HEK293 (cell line): Measurements from ENCODE around the gene HELQ.
"Not testable (repeated sequence)": the region's sequence is repeated elsewhere in the genome, so short reads cannot be mapped to it uniquely, and the experiment has no call there.

Source experiments
- CTCF ChIA-PET: fragments of 350-600 bp; formaldehyde crosslinking; extraction: SDS; loops from one replicate; lab custom pipeline; 2021; ENCODE audit warnings: antibody characterized with exemption; lab: Yijun Ruan, JAX
- POLR2A ChIA-PET: fragments of 300-600 bp; formaldehyde crosslinking; extraction: SDS; loops from one replicate; lab custom pipeline; 2020; ENCODE audit warnings: antibody characterized with exemption, inconsistent platforms; lab: Yijun Ruan, JAX
- H3K27ac ChIP-seq: fragments of 200-500 bp; sonication (Bioruptor generic); 2 replicates; pipeline ENCODE4 v1.5.1; 2014; ENCODE audit warnings: low read depth, low read length, control low read depth, inconsistent platforms; ENCODE audit errors: extremely low read depth
- H3K36me3 ChIP-seq, 2 experiments: fragments of 200-500 bp in 1 of 2; sonication (Bioruptor generic) in 1 of 2; 1 replicate in 1 of 2; 2 replicates in 1 of 2; pipeline ENCODE4 v1.5.1; 2014 to 2017; ENCODE audit warnings: inconsistent platforms in 2 of 2, low read length in 2 of 2; ENCODE audit not compliant: control insufficient read depth in 2 of 2, insufficient read depth in 1 of 2
- H3K4me1 ChIP-seq: fragments of 200-500 bp; sonication (Bioruptor generic); 2 replicates; pipeline ENCODE4 v1.5.1; 2014; ENCODE audit warnings: mild to moderate bottlenecking, low read length, inconsistent platforms; ENCODE audit not compliant: control insufficient read depth, insufficient read depth
- H3K4me3 ChIP-seq: 2 replicates; pipeline ENCODE4 v1.5.1; 2011; ENCODE audit warnings: low read depth, mild to moderate bottlenecking, control low read depth, low read length, moderate library complexity
- H3K9me3 ChIP-seq: fragments of 200-500 bp; sonication (Bioruptor generic); 2 replicates; pipeline ENCODE4 v1.5.1; 2014; ENCODE audit warnings: low read depth, low read length, inconsistent platforms; ENCODE audit not compliant: control insufficient read depth, insufficient read depth
- AEBP2 ChIP-seq: fragments of 450-650 bp; formaldehyde crosslinking; IDR thresholded peaks from 2 replicates; pipeline ENCODE4 v1.5.1; 2016; ENCODE audit warnings: missing biosample characterization, missing genetic modification characterization, borderline replicate concordance
- PRDM1 ChIP-seq: fragments of 450-650 bp; formaldehyde crosslinking; IDR thresholded peaks from 2 replicates; pipeline ENCODE4; 2016; ENCODE audit warnings: missing biosample characterization, missing genetic modification characterization
- SETDB1 ChIP-seq: IDR thresholded peaks from one replicate; pipeline ENCODE4 v1.6.1; 2017; ENCODE audit warnings: mild to moderate bottlenecking, low read length, moderate library complexity, mixed read lengths; ENCODE audit not compliant: insufficient read length
- TSHZ1 ChIP-seq: fragments of 450-650 bp; formaldehyde crosslinking; IDR thresholded peaks from 2 replicates; pipeline ENCODE4 v1.5.1; 2016; ENCODE audit warnings: missing biosample characterization, missing genetic modification characterization, borderline replicate concordance
- ZNF146 ChIP-seq: fragments of 450-650 bp; formaldehyde crosslinking; IDR thresholded peaks from 2 replicates; pipeline ENCODE4 v1.5.1; 2016; ENCODE audit warnings: missing biosample characterization, missing genetic modification characterization
- ZNF223 ChIP-seq: fragments of 450-650 bp; formaldehyde crosslinking; IDR thresholded peaks from 2 replicates; pipeline ENCODE4 v1.5.1; 2016; ENCODE audit warnings: missing biosample characterization, missing genetic modification characterization
- ZNF311 ChIP-seq: fragments of 450-650 bp; formaldehyde crosslinking; IDR thresholded peaks from 2 replicates; pipeline ENCODE4 v1.5.1; 2017; ENCODE audit warnings: missing biosample characterization, missing genetic modification characterization, borderline replicate concordance
- ZNF362 ChIP-seq: fragments of 450-650 bp; formaldehyde crosslinking; IDR thresholded peaks from 2 replicates; pipeline ENCODE4 v1.5.1; 2016; ENCODE audit warnings: missing biosample characterization, missing genetic modification characterization
- ZNF366 ChIP-seq: fragments of 450-650 bp; formaldehyde crosslinking; conservative IDR thresholded peaks from 2 replicates; pipeline ENCODE4 v1.5.1; 2016; ENCODE audit warnings: missing biosample characterization, missing genetic modification characterization
- ZNF558 ChIP-seq: fragments of 450-650 bp; formaldehyde crosslinking; IDR thresholded peaks from 2 replicates; pipeline ENCODE4 v1.5.1; 2016; ENCODE audit warnings: missing biosample characterization, missing genetic modification characterization
- ZNF654 ChIP-seq: fragments of 450-650 bp; formaldehyde crosslinking; IDR thresholded peaks from 2 replicates; pipeline ENCODE4 v1.5.1; 2016; ENCODE audit warnings: low read depth, missing biosample characterization, missing genetic modification characterization
- ZNF664 ChIP-seq: fragments of 450-650 bp; formaldehyde crosslinking; IDR thresholded peaks from 2 replicates; pipeline ENCODE4 v1.5.1; 2016; ENCODE audit warnings: missing biosample characterization, missing genetic modification characterization
- ZSCAN4 ChIP-seq: fragments of 450-650 bp; formaldehyde crosslinking; IDR thresholded peaks from 2 replicates; pipeline ENCODE4 v1.5.1; 2017; ENCODE audit warnings: missing biosample characterization, missing genetic modification characterization

The HELQ gene

DNA sequence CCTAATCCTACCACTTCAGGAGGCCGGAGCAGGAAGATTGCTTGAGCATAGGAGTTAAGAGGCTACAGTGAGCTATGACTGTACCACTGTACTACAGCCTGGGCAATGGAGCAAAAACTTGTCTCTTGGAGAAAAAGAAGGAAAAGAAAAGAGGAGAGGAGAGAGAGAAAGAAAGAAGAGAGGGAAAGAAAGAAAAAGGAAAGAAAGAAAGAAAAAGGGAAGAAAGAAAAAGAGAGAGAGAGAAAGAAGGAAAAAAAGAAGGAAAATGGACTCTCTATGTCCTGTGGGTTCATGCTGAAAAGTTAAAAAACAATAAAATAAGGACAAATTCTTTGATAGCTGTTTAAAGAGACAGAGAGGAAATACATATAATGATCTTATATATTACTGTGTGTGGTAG lies 42.6 kb upstream of the HELQ start:
- no peak overlapping the region for H3K27ac ChIP-seq
- no peak overlapping the region for H3K4me3 ChIP-seq
- CTCF ChIA-PET: interaction anchor here (0.6 to 1.4 kb wide), 5 partner anchors 9 to 147 kb away, joined by 3 to 8 read pairs (median 4); no protein-coding TSS in a partner anchor
- TF ChIP-seq AEBP2 (tag by site-specific recombination): no peak
- TF ChIP-seq ZNF366: peak; percentile 73
- TF ChIP-seq, all 188 proteins: peak for 1
- POLR2A ChIA-PET: no interaction called here
- Histone ChIP-seq H3K9me3 (no peaks in the 10 kb centered on the region), H3K36me3 (no peaks in the 10 kb centered on the region), H3K4me1 (no peaks in the 10 kb centered on the region)

GRCh38 chr4:83496085-83496917 lies 40.7 kb upstream of the HELQ start:
- H3K4me3 ChIP-seq, POLR2A ChIA-PET, CTCF ChIA-PET, H3K27ac ChIP-seq, H3K9me3 ChIP-seq, H3K36me3 ChIP-seq, H3K4me1 ChIP-seq: not testable (repeated sequence)

GRCh38 chr4:83490876-83491450 lies 35.3 kb upstream of the HELQ start:
- H3K27ac ChIP-seq: no peak overlapping the region
- no peaks in the 10 kb centered on the region for H3K9me3 ChIP-seq
- TF ChIP-seq ZNF654 (tag by site-specific recombination) (no peak; the same call in 1 of the 2 replicates), ZNF362 (tag by site-specific recombination) (peak; percentile 47; the same call in 1 of the 2 replicates)
- no peaks in the 10 kb centered on the region for H3K36me3 ChIP-seq
- POLR2A ChIA-PET: no interaction called here
- CTCF ChIA-PET: interaction anchor here (0.5 to 1.9 kb wide), 11 partner anchors 10 to 1096 kb away, joined by 3 to 9 read pairs (median 3); no protein-coding TSS in a partner anchor
- no peaks in the 10 kb centered on the region for H3K4me1 ChIP-seq
- no peak overlapping the region for H3K4me3 ChIP-seq

DNA sequence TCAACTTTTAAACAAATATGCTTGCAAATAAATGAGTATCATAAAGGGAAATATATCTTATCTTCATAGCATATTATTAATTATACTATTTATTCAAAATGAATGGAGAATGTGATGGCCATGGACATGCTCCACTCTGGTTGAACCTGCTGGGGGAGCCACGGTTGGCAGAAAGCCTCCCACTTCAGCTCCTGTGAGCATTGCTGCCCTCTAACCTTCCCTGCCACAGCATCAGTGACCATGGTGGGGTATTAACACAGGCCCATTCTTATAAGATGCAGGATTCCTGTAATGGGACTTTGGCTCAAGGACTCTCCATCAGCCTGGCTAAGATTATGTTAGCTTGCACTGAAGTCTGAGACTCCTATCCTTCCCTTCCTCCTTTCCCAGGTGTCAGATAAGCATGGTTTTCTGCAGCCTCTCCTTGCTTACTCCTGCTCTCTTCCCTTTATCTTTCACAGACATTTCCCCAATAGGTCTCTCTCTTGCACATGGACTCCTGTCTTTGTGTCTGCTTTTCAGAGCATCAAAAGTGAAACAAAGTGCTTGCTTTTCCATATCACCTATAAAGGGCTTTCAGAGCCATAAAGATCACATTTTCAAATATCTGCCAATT lies 34.2 kb upstream of the HELQ start:
- H3K36me3 ChIP-seq: no peaks in the 10 kb centered on the region
- POLR2A ChIA-PET: no interaction called here
- CTCF ChIA-PET: interaction anchor here (0.7 to 1.7 kb wide), 4 partner anchors 8 to 647 kb away, joined by 3 to 8 read pairs (median 4); no protein-coding TSS in a partner anchor
- H3K4me1 ChIP-seq: no peaks in the 10 kb centered on the region
- no peak overlapping the region for H3K4me3 ChIP-seq
- no peak overlapping the region for H3K27ac ChIP-seq
- H3K9me3 ChIP-seq: no peaks in the 10 kb centered on the region
- no peak for TF ChIP-seq ZNF311 (tag by site-specific recombination)
- TF ChIP-seq TSHZ1 (tag by site-specific recombination): no peak
- no peak for TF ChIP-seq SETDB1
- no peak for TF ChIP-seq ZNF558 (tag by site-specific recombination)
- TF ChIP-seq ZNF223 (tag by site-specific recombination): no peak
- no peak for TF ChIP-seq ZSCAN4
- no peak for TF ChIP-seq AEBP2 (tag by site-specific recombination)
- no peak for TF ChIP-seq ZNF664 (tag by site-specific recombination)
- no peak for TF ChIP-seq ZNF146 (tag by site-specific recombination)
- TF ChIP-seq PRDM1 (tag by site-specific recombination): no peak
